HCT116 (cell line): Measurements from ENCODE around the gene LRRC51. TPM values are rescaled to one million over a fixed set of nuclear protein-coding genes. Genes with fewer than 3 reads are reported as not detected.

Source experiments
- ATAC-seq: fragments of 200-7000 bp; cut with Tn5 transposase; 2 replicates; pipeline ENCODE4 v1.9.1; 2020; ENCODE audit warnings: mild to moderate bottlenecking, moderate library complexity
- BruUV-seq: library from RNA; stranded (reverse); fragments of 400-500 nt; replicated peaks from 2 replicates; lab custom pipeline; 2021; lab: Mats Ljungman, UMichigan
- CTCF ChIA-PET: fragments of 300-600 bp; sonication (Branson Sonifier 250); formaldehyde crosslinking; loops from one replicate; lab custom pipeline; 2021; ENCODE audit warnings: antibody characterized with exemption; lab: Charles Lee
- POLR2A ChIA-PET: fragments of 300-600, 350-600 bp; sonication (Branson Sonifier 250); formaldehyde crosslinking; loops from one replicate; lab custom pipeline; 2021; ENCODE audit warnings: antibody characterized with exemption; lab: Charles Lee
- RAD21 ChIA-PET, 2 experiments: fragments of 300-600 bp; sonication (Branson Sonifier 250); formaldehyde crosslinking; loops; one replicate each; lab custom pipeline; 2023; ENCODE audit warnings: low total read pairs in 2 of 2; ENCODE audit not compliant: uncharacterized antibody in 2 of 2, unreplicated experiment in 2 of 2, low non-redundant PET in 1 of 2; lab: Charles Lee
- DNase-seq: peaks from one replicate; pipeline ENCODE4 v3.0.0-alpha.2; 2010; ENCODE audit warnings: low read depth, low spot score
- H2AFZ ChIP-seq: fragments of 200-600 bp; shearing (Covaris generic), sonication (generic); 2 replicates; pipeline ENCODE4 v1.6.1; 2017; ENCODE audit warnings: low read depth, mixed run types, mixed read lengths, antibody characterized with exemption, low read length; ENCODE audit not compliant: poor library complexity, severe bottlenecking
- H3K27ac ChIP-seq: 2 replicates; pipeline ENCODE4 v1.5.1; 2012; ENCODE audit warnings: low read depth, low read length
- H3K27me3 ChIP-seq: fragments of 200-600 bp; sonication (generic); 2 replicates; pipeline ENCODE4 v1.6.1; 2016; ENCODE audit warnings: mixed run types, low read length, mixed read lengths; ENCODE audit not compliant: insufficient read depth
- H3K36me3 ChIP-seq, 2 experiments: fragments of 200-500 bp in 1 of 2; fragments of 200-600 bp in 1 of 2; sonication (Bioruptor generic) in 1 of 2; sonication (generic) in 1 of 2; 2 replicates each; pipeline versions ENCODE4 v1.5.1 to v1.6.1; 2014 to 2016; ENCODE audit warnings: low read length in 2 of 2, inconsistent platforms in 1 of 2, mixed read lengths in 1 of 2, mixed run types in 1 of 2; ENCODE audit not compliant: insufficient read depth in 2 of 2, control insufficient read depth in 1 of 2
- H3K4me1 ChIP-seq, 2 experiments: fragments of 200-600 bp in 1 of 2; sonication (generic) in 1 of 2; 2 replicates each; pipeline versions ENCODE4 v1.5.1 to v1.6.1; 2012 to 2017; ENCODE audit warnings: low read length in 2 of 2, inconsistent platforms in 1 of 2, mild to moderate bottlenecking in 1 of 2, mixed read lengths in 1 of 2, mixed run types in 1 of 2, moderate library complexity in 1 of 2; ENCODE audit not compliant: insufficient read depth in 2 of 2, control insufficient read depth in 1 of 2
- H3K4me2 ChIP-seq: fragments of 200-600 bp; sonication (generic); 2 replicates; pipeline ENCODE4 v1.6.1; 2017; ENCODE audit warnings: mixed run types, low read length, mixed read lengths
- H3K4me3 ChIP-seq, 2 experiments: fragments of 200-600 bp in 1 of 2; sonication (generic) in 1 of 2; replicated peaks in 1 of 2; 2 replicates each; pipeline ENCODE4 v1.5.1; 2011 to 2016; ENCODE audit warnings: low read length in 2 of 2, control low read depth in 1 of 2, low read depth in 1 of 2, mild to moderate bottlenecking in 1 of 2, mixed read lengths in 1 of 2, mixed run types in 1 of 2
- H3K79me2 ChIP-seq: fragments of 200-600 bp; sonication (generic); 2 replicates; pipeline ENCODE4 v1.6.1; 2017; ENCODE audit warnings: mild to moderate bottlenecking, mixed run types, low read length, moderate library complexity, mixed read lengths; ENCODE audit not compliant: insufficient read depth
- H3K9ac ChIP-seq: fragments of 200-600 bp; sonication (generic); 2 replicates; pipeline ENCODE4 v1.6.1; 2016; ENCODE audit warnings: low read length, mixed read lengths
- H3K9me2 ChIP-seq: fragments of 200-600 bp; sonication (generic), shearing (Covaris generic); 2 replicates; pipeline ENCODE4 v1.6.1; 2017; ENCODE audit warnings: mixed run types, mild to moderate bottlenecking, moderate library complexity; ENCODE audit not compliant: insufficient read depth
- H3K9me3 ChIP-seq, 2 experiments: fragments of 200-500 bp in 1 of 2; fragments of 200-600 bp in 1 of 2; sonication (Bioruptor generic) in 1 of 2; sonication (generic) in 1 of 2; 2 replicates each; pipeline ENCODE4 v1.6.1; 2014 to 2017; ENCODE audit warnings: low read length in 2 of 2, mixed read lengths in 2 of 2, inconsistent platforms in 1 of 2, low read depth in 1 of 2, mild to moderate bottlenecking in 1 of 2, mixed run types in 1 of 2, moderate library complexity in 1 of 2; ENCODE audit not compliant: control insufficient read depth in 1 of 2, insufficient read depth in 1 of 2
- H4K20me1 ChIP-seq: fragments of 200-600 bp; sonication (generic), shearing (Covaris generic); 2 replicates; pipeline ENCODE4 v1.6.1; 2017; ENCODE audit warnings: mixed run types, mild to moderate bottlenecking, moderate library complexity; ENCODE audit not compliant: insufficient read depth
- CBX3 ChIP-seq: IDR thresholded peaks from 2 replicates; pipeline ENCODE4 v1.6.1; 2012; ENCODE audit warnings: low read depth
- CEBPB ChIP-seq: IDR thresholded peaks from 2 replicates; pipeline ENCODE4 v1.6.1; 2012; ENCODE audit warnings: low read depth
- EGR1 ChIP-seq: IDR thresholded peaks from 2 replicates; pipeline ENCODE4 v1.6.1; 2012; ENCODE audit warnings: low read depth
- EZH2 ChIP-seq: fragments of 200-600 bp; sonication (generic); IDR thresholded peaks from 2 replicates; pipeline ENCODE4 v1.6.1; 2017; ENCODE audit warnings: antibody characterized with exemption, mixed run types
- EZH2phosphoT487 ChIP-seq: fragments of 200-600 bp; IDR thresholded peaks from 2 replicates; pipeline ENCODE4 v1.6.1; 2018; ENCODE audit warnings: antibody characterized with exemption, borderline replicate concordance
- JUND ChIP-seq: IDR thresholded peaks from 2 replicates; pipeline ENCODE4 v1.6.1; 2012
- POLR2A ChIP-seq: IDR thresholded peaks from 2 replicates; pipeline ENCODE4 v1.7.0; 2011; ENCODE audit warnings: borderline replicate concordance; ENCODE audit not compliant: insufficient read depth, insufficient read length; ENCODE audit errors: extremely low read depth
- POLR2AphosphoS5 ChIP-seq: IDR thresholded peaks from 2 replicates; pipeline ENCODE4 v1.6.1; 2011; ENCODE audit warnings: mild to moderate bottlenecking, low read depth, low read length, moderate library complexity
- RAD21 ChIP-seq: IDR thresholded peaks from 2 replicates; pipeline ENCODE4 v1.6.1; 2012; ENCODE audit warnings: low read depth, mild to moderate bottlenecking
- REST ChIP-seq: IDR thresholded peaks from 2 replicates; pipeline ENCODE4 v1.6.1; 2012; ENCODE audit warnings: low read depth
- SIN3A ChIP-seq: IDR thresholded peaks from 2 replicates; pipeline ENCODE4 v1.6.1; 2012; ENCODE audit warnings: low read depth
- SRF ChIP-seq: IDR thresholded peaks from 2 replicates; pipeline ENCODE4 v1.6.1; 2012; ENCODE audit warnings: low read depth
- TCF7L2 ChIP-seq: IDR thresholded peaks from 2 replicates; pipeline ENCODE4 v1.7.0; 2011; ENCODE audit warnings: borderline replicate concordance, inconsistent platforms; ENCODE audit not compliant: insufficient read depth, insufficient read length; ENCODE audit errors: extremely low read depth
- YY1 ChIP-seq: IDR thresholded peaks from 2 replicates; pipeline ENCODE4 v1.6.1; 2011; ENCODE audit warnings: low read length, low read depth, moderate library complexity, mild to moderate bottlenecking; ENCODE audit not compliant: insufficient replicate concordance; ENCODE audit errors: extremely low read depth
- ZFX ChIP-seq: fragments of 450-650 bp; IDR thresholded peaks from 2 replicates; pipeline ENCODE4 v1.6.1; 2017
- ZNF274 ChIP-seq: fragments of 200-500 bp; sonication (Bioruptor generic); IDR thresholded peaks from 2 replicates; pipeline ENCODE4 v1.6.1; 2014; ENCODE audit warnings: mild to moderate bottlenecking, low read depth, low read length, inconsistent platforms
- intact Hi-C: fragments of 100-400 bp; cut with micrococcal nuclease; formaldehyde crosslinking; loops from 2 replicates; pipeline ENCODE4 v1.10.0; 2022
- total RNA-seq: library from RNA; stranded (reverse); gene quantifications from one replicate; pipeline ENCODE4 v1.2.1, GENCODE V29; 2021; ENCODE audit not compliant: unreplicated experiment
- TF ChIP-seq, protein P1 (sequence below): IDR thresholded peaks from 2 replicates; pipeline ENCODE4 v1.6.1; 2012
- TF ChIP-seq, protein P2 (sequence below): IDR thresholded peaks from 2 replicates; pipeline ENCODE4 v1.6.1; 2012

LRRC51 gene
- total RNA-seq, 1 experiment from 2014 or later: 10.8 TPM

DNA sequence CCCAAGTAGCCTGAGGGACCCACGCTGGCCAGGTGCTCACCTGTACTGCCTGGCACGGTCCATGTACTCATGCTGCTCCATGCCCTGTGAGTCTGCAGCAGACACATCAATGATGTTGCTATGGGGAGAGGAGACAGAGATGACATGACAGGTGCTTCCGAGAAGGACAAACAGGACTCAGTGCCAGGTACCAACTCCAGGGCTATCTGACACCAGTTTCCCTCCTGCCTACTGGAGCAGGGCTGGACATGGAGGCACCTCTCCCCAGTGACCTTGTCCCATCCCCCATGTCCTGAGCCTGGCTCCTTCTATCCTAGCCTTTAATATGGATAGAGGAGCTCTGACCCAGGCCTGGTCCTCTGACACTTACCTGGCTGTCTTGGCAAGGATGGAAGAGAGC, 18.1 kb downstream of the LRRC51 start (continued):
- TF ChIP-seq POLR2AphosphoS5: no peak
- no peak for TF ChIP-seq SIN3A

DNA sequence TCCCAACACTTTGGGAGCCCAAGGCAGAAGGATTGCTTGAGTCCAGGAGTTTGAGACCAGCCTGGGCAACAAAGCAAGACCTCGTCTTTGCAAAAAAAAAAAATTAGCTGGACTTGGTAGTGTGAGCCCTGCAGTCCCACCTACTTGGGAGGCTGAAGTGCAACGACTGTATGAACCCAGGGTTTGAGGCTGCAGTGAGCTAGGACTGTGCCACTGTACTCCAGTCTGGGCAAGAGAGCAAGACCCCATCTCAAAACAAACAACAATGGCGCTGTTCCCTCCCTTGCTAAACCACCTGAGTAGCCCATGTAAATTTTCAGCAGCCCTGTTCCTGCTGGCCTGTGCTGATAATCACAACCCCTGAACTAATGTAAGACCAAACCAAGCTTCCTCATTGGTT, 19.4 kb downstream of the LRRC51 start:
- ChIA-PET CTCF (interaction anchor here (1.2 to 2.5 kb wide), 2 partner anchors 9 to 75 kb away, joined by 4 to 10 read pairs; no protein-coding TSS in a partner anchor), RAD21 (no interaction called here), POLR2A (interaction anchor here (1.4 kb wide), 1 partner anchor 13 kb away, joined by 3 read pairs; the partner anchor contains the start of gene ANAPC15)
- no peak for ATAC-seq
- H4K20me1 ChIP-seq: no peaks in the 10 kb centered on the region
- intact Hi-C loops: loop anchor here (5.0 kb wide), 1 partner anchor 122 kb away; the partner anchor contains the start of gene INPPL1
- no peak overlapping the region for H3K27ac ChIP-seq
- peaks cover 13 to 18% of the 10 kb centered on the region in 2 experiments; a peak in 3 of 4 replicates for H3K36me3 ChIP-seq
- no peak overlapping the region for H3K4me3 ChIP-seq
- TF ChIP-seq, protein P1, sequence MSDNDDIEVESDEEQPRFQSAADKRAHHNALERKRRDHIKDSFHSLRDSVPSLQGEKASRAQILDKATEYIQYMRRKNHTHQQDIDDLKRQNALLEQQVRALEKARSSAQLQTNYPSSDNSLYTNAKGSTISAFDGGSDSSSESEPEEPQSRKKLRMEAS: no peak
- TF ChIP-seq REST (no peak), EGR1 (no peak), ZFX (no peak), JUND (no peak), POLR2AphosphoS5 (no peak), CBX3 (no peak), EZH2phosphoT487 (no peak), POLR2A (no peak), SRF (no peak), CEBPB (no peak), SIN3A (no peak), TCF7L2 (no peak), ZNF274 (no peak), EZH2 (no peak), YY1 (no peak), RAD21 (no peak)
- TF ChIP-seq, protein P2, sequence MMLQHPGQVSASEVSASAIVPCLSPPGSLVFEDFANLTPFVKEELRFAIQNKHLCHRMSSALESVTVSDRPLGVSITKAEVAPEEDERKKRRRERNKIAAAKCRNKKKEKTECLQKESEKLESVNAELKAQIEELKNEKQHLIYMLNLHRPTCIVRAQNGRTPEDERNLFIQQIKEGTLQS: no peak
- H3K9me2 ChIP-seq: no peaks in the 10 kb centered on the region
- no peak for DNase-seq
- no peak overlapping the region for H2AFZ ChIP-seq
- peaks cover 11 to 18% of the 10 kb centered on the region in 2 experiments; a peak in 3 of 4 replicates for H3K4me1 ChIP-seq
- H3K4me2 ChIP-seq: no peak overlapping the region
- H3K27me3 ChIP-seq: no peaks in the 10 kb centered on the region
- H3K9ac ChIP-seq: no peak overlapping the region
- no TSS peak for BruUV-seq
- H3K9me3 ChIP-seq: no peaks in the 10 kb centered on the region
- H3K79me2 ChIP-seq: peaks cover 36% of the 10 kb centered on the region
